ENCODE data around the gene RASGRF2.

DNA sequence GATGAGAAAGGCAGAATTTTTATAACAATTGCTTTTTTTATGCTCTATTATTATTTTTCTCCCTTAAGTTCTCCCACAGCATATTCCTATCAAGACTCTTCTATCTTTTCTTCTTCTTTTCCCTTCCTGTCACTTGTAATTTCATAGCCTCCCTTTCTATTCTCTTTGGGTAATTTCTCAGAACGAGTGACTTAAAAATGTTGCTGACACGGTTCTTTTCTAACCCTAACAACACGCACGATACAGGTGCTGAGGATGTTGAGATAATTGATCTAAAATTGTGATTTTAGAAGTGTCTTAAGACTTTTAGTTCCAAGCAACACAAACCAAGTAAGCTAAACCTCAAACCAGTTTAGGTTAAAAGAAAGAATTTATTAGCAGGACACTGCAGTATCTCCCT lies 105.9 kb downstream of the RASGRF2 start:
- TF ChIP-seq, protein P1, sequence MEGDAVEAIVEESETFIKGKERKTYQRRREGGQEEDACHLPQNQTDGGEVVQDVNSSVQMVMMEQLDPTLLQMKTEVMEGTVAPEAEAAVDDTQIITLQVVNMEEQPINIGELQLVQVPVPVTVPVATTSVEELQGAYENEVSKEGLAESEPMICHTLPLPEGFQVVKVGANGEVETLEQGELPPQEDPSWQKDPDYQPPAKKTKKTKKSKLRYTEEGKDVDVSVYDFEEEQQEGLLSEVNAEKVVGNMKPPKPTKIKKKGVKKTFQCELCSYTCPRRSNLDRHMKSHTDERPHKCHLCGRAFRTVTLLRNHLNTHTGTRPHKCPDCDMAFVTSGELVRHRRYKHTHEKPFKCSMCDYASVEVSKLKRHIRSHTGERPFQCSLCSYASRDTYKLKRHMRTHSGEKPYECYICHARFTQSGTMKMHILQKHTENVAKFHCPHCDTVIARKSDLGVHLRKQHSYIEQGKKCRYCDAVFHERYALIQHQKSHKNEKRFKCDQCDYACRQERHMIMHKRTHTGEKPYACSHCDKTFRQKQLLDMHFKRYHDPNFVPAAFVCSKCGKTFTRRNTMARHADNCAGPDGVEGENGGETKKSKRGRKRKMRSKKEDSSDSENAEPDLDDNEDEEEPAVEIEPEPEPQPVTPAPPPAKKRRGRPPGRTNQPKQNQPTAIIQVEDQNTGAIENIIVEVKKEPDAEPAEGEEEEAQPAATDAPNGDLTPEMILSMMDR (IDR thresholded peaks at IDR 0.05; ENCODE audit: insufficient read depth, low read length), result no peak
- TF ChIP-seq POLR2AphosphoS5 (IDR thresholded peaks at IDR 0.05; ENCODE audit: low read depth) (no peak), GABPA (IDR thresholded peaks at IDR 0.05; ENCODE audit: low read depth) (no peak)
- TF ChIP-seq, protein P2, sequence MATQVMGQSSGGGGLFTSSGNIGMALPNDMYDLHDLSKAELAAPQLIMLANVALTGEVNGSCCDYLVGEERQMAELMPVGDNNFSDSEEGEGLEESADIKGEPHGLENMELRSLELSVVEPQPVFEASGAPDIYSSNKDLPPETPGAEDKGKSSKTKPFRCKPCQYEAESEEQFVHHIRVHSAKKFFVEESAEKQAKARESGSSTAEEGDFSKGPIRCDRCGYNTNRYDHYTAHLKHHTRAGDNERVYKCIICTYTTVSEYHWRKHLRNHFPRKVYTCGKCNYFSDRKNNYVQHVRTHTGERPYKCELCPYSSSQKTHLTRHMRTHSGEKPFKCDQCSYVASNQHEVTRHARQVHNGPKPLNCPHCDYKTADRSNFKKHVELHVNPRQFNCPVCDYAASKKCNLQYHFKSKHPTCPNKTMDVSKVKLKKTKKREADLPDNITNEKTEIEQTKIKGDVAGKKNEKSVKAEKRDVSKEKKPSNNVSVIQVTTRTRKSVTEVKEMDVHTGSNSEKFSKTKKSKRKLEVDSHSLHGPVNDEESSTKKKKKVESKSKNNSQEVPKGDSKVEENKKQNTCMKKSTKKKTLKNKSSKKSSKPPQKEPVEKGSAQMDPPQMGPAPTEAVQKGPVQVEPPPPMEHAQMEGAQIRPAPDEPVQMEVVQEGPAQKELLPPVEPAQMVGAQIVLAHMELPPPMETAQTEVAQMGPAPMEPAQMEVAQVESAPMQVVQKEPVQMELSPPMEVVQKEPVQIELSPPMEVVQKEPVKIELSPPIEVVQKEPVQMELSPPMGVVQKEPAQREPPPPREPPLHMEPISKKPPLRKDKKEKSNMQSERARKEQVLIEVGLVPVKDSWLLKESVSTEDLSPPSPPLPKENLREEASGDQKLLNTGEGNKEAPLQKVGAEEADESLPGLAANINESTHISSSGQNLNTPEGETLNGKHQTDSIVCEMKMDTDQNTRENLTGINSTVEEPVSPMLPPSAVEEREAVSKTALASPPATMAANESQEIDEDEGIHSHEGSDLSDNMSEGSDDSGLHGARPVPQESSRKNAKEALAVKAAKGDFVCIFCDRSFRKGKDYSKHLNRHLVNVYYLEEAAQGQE (IDR thresholded peaks at IDR 0.05; ENCODE audit: insufficient replicate concordance, low read depth), result no peak
